Pons (tissue), 1 donor: ENCODE data around the gene TINAGL1.

ENCODE experiments used
- DNase-seq: peaks from one replicate; pipeline ENCODE4 v3.0.0-alpha.2; 2016; ENCODE audit warnings: low spot score

The TINAGL1 gene

DNA sequence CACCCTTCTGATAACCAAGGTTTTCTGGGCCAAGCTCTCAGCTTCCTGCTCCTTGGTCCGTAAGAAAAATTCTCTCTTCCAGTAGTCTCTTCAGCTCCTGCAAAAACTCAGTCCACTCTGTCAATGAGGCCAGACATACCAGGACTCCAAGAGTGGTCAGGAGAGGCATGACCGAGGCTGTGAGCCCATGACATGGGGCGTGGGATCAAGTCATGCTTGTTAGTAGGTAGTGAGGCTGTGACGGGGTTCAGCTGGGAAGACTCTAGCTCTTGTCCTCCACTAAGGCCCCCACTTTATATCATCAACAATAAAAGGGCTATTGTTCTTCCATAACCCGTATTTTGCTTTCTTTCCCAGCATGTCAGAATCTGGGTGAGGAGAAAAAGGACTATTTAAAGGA lies 31.0 kb downstream of the TINAGL1 start:
- DNase-seq, result peak; percentile 44

- DNase-seq, result no peak
Measured at GRCh38 chr1:31609514-31610118, 33.3 kb downstream of the TINAGL1 start.

DNA sequence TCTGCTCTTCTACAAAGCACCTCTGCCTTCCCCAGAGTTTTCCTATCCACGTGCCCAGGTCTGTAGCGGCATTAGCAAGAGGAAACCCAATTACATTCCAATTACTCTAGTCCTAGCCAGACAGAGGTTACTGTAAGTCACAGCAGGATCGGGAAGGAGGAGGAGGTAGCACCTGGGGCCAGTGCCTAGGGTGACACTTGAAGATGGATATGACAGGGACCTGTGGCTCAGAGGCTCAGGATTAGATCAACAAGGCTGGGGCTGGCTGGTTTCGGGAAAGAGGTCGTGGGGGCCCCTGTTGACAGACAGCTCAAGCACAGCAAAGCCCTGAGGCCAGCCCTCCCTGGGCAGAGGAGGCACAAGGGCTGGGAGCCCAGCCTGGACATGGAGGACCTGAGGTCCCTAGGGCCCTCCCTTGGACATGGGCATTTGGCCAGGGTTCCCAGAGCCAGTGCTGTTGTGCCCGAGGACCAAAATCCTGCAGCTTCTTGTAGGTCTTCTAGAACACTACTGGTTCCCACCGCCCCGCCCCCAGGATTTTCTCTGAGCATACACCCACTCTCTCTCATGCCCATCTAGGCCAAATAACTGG lies 38.2 kb downstream of the TINAGL1 start:
- no peak for DNase-seq

DNA sequence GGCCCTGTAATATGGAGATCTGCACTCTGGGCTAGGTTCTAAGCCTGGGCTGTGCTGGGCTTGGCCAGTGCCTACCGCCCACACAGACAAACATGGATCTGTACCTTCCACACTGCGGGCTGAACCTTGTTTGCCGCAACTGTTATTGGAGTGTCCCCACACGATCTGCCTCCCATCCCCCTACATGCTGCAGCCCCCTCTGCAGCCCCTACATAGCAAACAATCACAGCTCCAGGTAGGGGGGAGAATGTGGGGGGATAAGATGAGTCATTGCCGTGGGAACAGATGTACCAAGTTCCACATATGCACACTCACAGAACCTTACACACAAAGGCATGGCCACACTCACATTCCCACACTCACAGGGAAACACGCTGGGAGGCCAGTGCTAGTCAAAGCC lies 39.1 kb downstream of the TINAGL1 start:
- no peak for DNase-seq

DNA sequence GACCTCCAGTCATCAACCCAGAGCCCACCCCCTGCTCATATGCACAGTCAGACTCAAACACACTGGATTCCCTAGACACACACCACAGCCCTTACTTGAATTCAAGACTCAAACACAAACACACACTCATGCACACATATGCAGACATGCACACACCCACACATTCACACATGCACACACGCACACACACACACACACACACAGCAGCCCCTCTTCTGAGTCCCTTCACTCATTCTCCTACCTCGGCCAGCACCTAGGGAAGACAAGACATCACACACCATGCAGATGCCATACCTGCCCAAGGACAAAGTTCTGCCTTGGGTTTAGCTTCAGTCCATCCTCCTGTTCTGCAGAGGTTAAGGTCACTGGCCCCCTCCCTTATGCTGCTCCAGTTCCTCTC lies 39.6 kb downstream of the TINAGL1 start:
- no peak for DNase-seq

- DNase-seq, result no peak
Measured at GRCh38 chr1:31617218-31617915, 41.1 kb downstream of the TINAGL1 start, which contains the start of gene HCRTR1. TSS of gene HCRTR1 (plus strand) at chr1:31617689. CDS start at chr1:31619193, 1,504 bp downstream.

- no peak for DNase-seq
Measured at GRCh38 chr1:31617916-31618746, 41.8 kb downstream of the TINAGL1 start.

DNA sequence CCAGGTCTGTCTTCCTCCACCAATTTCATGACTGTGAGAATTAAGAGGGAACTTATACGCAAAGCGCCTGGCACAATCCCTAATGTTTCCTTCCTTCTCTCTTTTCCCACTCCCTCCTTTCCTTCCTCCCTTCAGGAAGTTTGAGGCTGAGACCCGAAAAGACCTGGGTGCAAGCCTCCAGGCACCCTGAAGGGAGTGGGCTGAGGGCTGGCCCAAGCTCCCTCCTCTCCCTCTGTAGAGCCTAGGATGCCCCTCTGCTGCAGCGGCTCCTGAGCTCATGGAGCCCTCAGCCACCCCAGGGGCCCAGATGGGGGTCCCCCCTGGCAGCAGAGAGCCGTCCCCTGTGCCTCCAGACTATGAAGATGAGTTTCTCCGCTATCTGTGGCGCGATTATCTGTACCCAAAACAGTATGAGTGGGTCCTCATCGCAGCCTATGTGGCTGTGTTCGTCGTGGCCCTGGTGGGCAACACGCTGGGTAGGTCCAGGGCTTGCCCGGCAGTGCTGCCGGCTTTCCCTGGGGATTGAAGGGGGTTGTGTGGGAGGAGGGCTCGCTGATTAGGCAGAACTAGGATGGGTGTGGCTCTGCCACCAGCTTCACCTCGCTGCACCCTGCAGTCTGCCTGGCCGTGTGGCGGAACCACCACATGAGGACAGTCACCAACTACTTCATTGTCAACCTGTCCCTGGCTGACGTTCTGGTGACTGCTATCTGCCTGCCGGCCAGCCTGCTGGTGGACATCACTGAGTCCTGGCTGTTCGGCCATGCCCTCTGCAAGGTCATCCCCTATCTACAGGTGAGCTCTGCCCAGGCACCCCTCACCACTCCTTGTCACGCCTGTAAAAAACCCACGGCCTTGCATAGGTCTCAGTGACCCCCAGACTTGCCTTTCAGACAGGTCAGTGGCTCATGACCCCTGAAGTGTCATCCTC lies 42.9 kb downstream of the TINAGL1 start:
- no peak for DNase-seq

DNA sequence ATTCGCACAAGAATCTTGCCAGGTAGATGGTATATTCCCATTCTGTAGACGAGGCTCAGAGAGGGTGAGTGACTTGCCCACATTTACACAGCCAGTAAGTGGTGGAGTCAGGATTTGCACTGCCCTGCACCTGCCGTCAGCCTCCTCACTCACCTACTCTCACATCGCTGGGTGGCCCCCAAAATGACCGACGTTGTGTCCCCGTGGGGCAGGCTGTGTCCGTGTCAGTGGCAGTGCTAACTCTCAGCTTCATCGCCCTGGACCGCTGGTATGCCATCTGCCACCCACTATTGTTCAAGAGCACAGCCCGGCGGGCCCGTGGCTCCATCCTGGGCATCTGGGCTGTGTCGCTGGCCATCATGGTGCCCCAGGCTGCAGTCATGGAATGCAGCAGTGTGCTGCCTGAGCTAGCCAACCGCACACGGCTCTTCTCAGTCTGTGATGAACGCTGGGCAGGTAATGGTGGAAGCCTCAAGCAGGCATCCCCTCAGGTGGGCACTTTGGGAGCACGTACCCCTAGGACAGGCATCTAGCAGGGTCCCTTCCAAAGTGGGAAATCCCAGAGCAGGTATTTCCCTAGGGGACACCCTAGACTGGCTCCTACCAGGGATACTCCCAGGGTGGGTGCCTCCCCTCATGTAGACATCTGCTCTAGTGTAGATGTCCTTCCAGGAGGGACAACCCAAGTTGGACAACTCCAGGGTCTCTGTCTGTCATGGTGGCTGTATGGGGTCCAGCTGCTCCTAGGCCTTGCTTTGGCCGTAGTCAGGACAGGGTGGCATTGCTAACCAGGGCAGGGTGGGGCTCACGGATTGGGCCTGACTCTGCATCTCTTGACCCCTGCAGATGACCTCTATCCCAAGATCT lies 44.5 kb downstream of the TINAGL1 start:
- no peak for DNase-seq

DNA sequence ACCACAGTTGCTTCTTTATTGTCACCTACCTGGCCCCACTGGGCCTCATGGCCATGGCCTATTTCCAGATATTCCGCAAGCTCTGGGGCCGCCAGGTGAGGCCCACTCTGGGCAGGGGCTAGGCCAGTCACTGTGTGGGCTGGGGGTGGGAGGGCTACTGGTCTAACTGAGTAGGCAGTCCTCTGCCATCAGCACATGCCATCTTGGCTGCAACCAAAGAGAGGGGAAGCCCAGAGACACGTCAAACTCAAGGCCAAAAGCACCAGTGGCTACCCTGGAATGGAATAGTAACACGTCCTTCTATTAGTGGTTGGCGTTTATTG lies 45.1 kb downstream of the TINAGL1 start:
- DNase-seq, result no peak

- no peak for DNase-seq
Measured at GRCh38 chr1:31621847-31622730, 45.8 kb downstream of the TINAGL1 start.

GRCh38 chr1:31623365-31623764 lies 47.0 kb downstream of the TINAGL1 start:
- DNase-seq, result no peak

DNA sequence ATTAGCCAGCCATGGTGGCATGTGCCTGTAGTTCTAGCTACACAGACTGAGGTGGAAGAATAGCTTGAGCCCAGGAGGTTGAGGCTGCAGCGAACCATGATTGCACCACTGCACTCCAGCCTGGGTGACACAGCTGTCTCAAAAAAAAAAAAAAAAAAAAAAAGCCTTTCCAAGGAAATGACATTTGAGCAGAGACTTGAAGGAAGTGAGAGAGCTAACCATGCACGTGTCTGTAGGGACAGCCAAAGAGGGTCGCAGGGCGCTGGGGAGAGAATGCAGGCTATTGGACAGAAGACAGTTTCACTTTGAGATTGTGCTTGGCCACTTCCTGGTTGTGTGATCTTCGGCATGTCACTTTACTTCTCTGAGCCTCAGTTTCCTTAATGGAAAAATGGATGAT lies 48.0 kb downstream of the TINAGL1 start:
- DNase-seq, result no peak

DNA sequence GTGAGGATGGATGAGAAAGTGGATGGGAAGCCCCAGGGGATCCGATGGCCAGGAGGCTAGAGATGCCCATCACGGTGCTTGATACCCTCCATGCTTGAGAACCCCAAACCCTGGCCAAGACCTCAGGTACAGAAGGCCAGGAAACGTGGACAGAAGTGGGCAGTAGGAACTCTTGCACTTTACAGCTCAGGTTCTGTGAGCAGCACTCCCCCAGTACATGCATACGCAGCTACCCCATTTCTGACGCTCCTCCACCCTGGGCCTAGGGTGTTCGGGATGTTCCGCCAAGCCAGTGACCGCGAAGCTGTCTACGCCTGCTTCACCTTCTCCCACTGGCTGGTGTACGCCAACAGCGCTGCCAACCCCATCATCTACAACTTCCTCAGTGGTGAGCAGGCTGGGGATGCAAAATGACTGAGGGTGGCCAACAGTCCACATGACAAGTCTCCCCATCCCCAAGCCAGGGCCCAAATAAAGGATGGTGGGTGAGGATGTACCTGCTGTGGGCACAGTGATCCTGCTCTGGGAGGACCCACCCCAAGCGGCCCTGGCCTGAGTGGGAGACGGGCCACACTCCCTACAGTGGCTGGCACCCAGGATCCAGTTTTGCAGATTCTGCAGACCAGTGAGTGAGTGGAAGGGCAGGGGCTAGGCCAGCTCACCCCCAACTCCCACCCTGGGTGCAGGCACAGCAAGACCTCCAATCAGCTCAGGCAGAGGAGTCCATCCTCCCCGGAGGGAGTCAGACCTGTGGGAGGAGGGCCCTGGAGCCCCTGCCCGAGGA lies 48.6 kb downstream of the TINAGL1 start:
- no peak for DNase-seq

DNA sequence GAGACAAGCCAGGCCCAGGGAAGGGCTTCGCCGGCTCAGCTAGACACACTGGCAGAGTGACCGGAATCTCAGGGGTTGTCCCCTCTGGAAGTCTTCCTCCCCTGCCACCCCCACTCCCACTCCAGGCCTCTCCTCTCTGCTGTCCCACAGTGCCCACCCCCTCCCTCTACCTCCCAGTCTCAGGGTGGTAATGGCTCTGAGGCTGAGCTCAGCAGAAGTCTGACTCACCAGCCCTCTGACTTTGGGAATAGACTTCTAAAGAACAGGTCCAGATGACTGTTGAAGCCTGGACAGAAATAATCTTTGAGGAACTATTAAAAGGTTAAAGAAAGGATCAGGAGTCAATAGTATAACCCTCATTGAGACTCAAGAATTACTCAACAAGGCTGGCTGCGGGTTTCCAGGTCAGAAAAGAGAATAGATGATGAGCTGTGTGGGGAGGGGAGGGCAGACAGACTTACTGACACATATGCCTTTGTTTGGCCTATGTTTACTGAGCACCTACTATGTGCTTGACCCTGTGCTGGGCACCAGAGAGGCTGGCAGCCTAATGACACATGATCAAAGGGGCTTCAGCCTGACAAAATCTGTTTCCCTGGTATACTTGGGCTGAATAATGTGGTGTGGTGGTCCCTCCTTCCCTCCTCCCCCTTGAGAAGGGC lies 49.4 kb downstream of the TINAGL1 start:
- no peak for DNase-seq

GRCh38 chr1:31626223-31627207 lies 50.2 kb downstream of the TINAGL1 start:
- DNase-seq, result no peak
